Esophagus muscularis mucosa (tissue), 4 donors: ENCODE measurements around the gene KRTAP29-1. TPM values are rescaled to one million over a fixed set of nuclear protein-coding genes. Genes with fewer than 3 reads are reported as not detected.
"Not testable (repeated sequence)": the region's sequence is repeated elsewhere in the genome, so short reads cannot be mapped to it uniquely, and the experiment has no call there.

Experiments
- DNase-seq: peaks from one replicate; pipeline ENCODE4 v3.0.0-alpha.2; 2017; ENCODE audit errors: extremely low spot score
- H3K27ac ChIP-seq, 4 donors: fragments of 200-600 bp; sonication (generic); replicated peaks in 1 of 4; 1 replicate in 3 of 4; 2 replicates in 1 of 4; pipeline ENCODE4 v1.5.1; 2016 to 2019; ENCODE audit warnings: mild to moderate bottlenecking in 1 of 4
- H3K27me3 ChIP-seq, 4 donors: fragments of 200-600 bp; sonication (generic); one replicate each; pipeline versions ENCODE4 v1.5.1 to v1.6.0; 2016 to 2019
- H3K36me3 ChIP-seq, 4 donors: fragments of 200-600 bp; sonication (generic); one replicate each; pipeline ENCODE4 v1.5.1; 2016 to 2019
- H3K4me1 ChIP-seq, 4 donors: fragments of 200-600 bp; sonication (generic); one replicate each; pipeline ENCODE4 v1.5.1; 2016 to 2019
- H3K4me3 ChIP-seq, 4 donors: fragments of 200-600 bp; sonication (generic); 1 replicate in 2 of 4; 2 replicates in 2 of 4; pipeline ENCODE4 v1.5.1; 2016 to 2019; ENCODE audit warnings: mild to moderate bottlenecking in 4 of 4, moderate library complexity in 1 of 4
- H3K9me3 ChIP-seq, 4 donors: fragments of 200-600 bp; sonication (generic); 1 replicate in 3 of 4; 2 replicates in 1 of 4; pipeline ENCODE4 v1.5.1; 2016 to 2019
- CTCF ChIP-seq, 3 experiments: fragments of 200-600 bp in 2 of 3; fragments of 450-650 bp in 1 of 3; sonication (generic) in 2 of 3; IDR thresholded peaks; one replicate each; pipeline ENCODE4 v1.5.1; 2017 to 2019; ENCODE audit warnings: antibody characterized with exemption in 3 of 3, mild to moderate bottlenecking in 2 of 3, moderate library complexity in 1 of 3
- EP300 ChIP-seq: sonication (generic); formaldehyde crosslinking; IDR thresholded peaks from one replicate; pipeline ENCODE4 v1.6.1; 2017; ENCODE audit warnings: antibody characterized with exemption
- POLR2A ChIP-seq: fragments of 450-650 bp; IDR thresholded peaks from one replicate; pipeline ENCODE4 v1.6.1; 2017; ENCODE audit warnings: antibody characterized with exemption, moderate library complexity, mild to moderate bottlenecking, low read depth
- POLR2AphosphoS5 ChIP-seq, 2 donors: sonication (generic); formaldehyde crosslinking; IDR thresholded peaks; one replicate each; pipeline ENCODE4 v1.6.1; 2017; ENCODE audit warnings: antibody characterized with exemption in 2 of 2
- WGBS: methylation state at CpG from one replicate; pipeline ENCODE4 v1.1.5; 2018; 5-methylcytosine and 5-hydroxymethylcytosine counted together
- intact Hi-C: fragments of 100-400 bp; cut with DNase I; formaldehyde crosslinking; loops from one replicate; pipeline ENCODE4 v1.15.1; 2023
- total RNA-seq, 4 donors: library from RNA; depleted of rRNA; stranded (reverse); fragments of >200 nt; gene quantifications; one replicate each; pipeline versions ENCODE4 v1.1.0 to v1.2.1, GENCODE V29; 2016

Gene KRTAP29-1
- total RNA-seq = not detected

- H3K27ac ChIP-seq = no peak within 1 kb of the TSS
- TF ChIP-seq EP300 (no peak), POLR2AphosphoS5 (IDR thresholded peaks at IDR 0.05) (no peak), CTCF (IDR thresholded peaks at IDR 0.05) (no peak), POLR2A (no peak)
- no peaks in the 10 kb centered on the region for H3K9me3 ChIP-seq
- H3K4me3 ChIP-seq = no peak within 1 kb of the TSS
- H3K27me3 ChIP-seq = peaks cover 0 to 13% (median 0%) of the 10 kb centered on the region in 4 donors
- H3K4me1 ChIP-seq = peaks cover 0 to 4% (median 0%) of the 10 kb centered on the region in 4 donors
- no peak for DNase-seq
- H3K36me3 ChIP-seq = no peaks in the 10 kb centered on the region
- WGBS = 61% methylated on average over 10 of the region's 11 CpGs
- intact Hi-C loops = no loop called here
Measured at GRCh38 chr17:41301916-41302901, at the start of gene KRTAP29-1. Gene KRTAP29-1 (minus strand): TSS chr17:41302851. CDS start chr17:41302851, 0 bp downstream.

- no peaks in the 10 kb centered on the region for H3K27me3 ChIP-seq
- TF ChIP-seq EP300 (no peak), CTCF (IDR thresholded peaks at IDR 0.05) (no peak), POLR2A (no peak), POLR2AphosphoS5 (IDR thresholded peaks at IDR 0.05) (no peak)
- WGBS = 61% methylated on average over 2 of the region's 2 CpGs
Measured at GRCh38 chr17:41351177-41351576, 48.5 kb upstream of the KRTAP29-1 start.

GRCh38 chr17:41350381-41350878, 47.8 kb upstream of the KRTAP29-1 start, which contains the start of gene KRT33A:
Gene KRT33A (minus strand): TSS chr17:41350828. CDS start chr17:41350767, 61 bp downstream.
- H3K9me3 ChIP-seq, DNase-seq, H3K4me1 ChIP-seq, H3K4me3 ChIP-seq, intact Hi-C loops, H3K27ac ChIP-seq, H3K36me3 ChIP-seq, H3K27me3 ChIP-seq: not testable (repeated sequence)
- WGBS = 93% methylated on average over 16 of the region's 16 CpGs

More at GRCh38 chr17:41351177-41351576, 48.5 kb upstream of the KRTAP29-1 start:
- Histone ChIP-seq H3K4me1 (no peaks in the 10 kb centered on the region), H3K27ac (no peak overlapping the region), H3K4me3 (no peak overlapping the region), H3K36me3 (no peaks in the 10 kb centered on the region), H3K9me3 (no peaks in the 10 kb centered on the region)
- DNase-seq = no peak
- intact Hi-C loops = no loop called here

- Histone ChIP-seq H3K4me3 (no peak overlapping the region), H3K27me3 (no peaks in the 10 kb centered on the region), H3K36me3 (no peaks in the 10 kb centered on the region), H3K9me3 (no peaks in the 10 kb centered on the region), H3K27ac (no peak overlapping the region), H3K4me1 (no peaks in the 10 kb centered on the region)
- no peak for DNase-seq
- intact Hi-C loops = no loop called here
- WGBS = 77% methylated on average over 7 of the region's 7 CpGs
- TF ChIP-seq POLR2A (no peak), EP300 (no peak), CTCF (IDR thresholded peaks at IDR 0.05) (no peak), POLR2AphosphoS5 (IDR thresholded peaks at IDR 0.05) (no peak)
Measured at GRCh38 chr17:41347869-41348760, 45.5 kb upstream of the KRTAP29-1 start.

- DNase-seq, H3K4me3 ChIP-seq, H3K4me1 ChIP-seq, H3K36me3 ChIP-seq, H3K27me3 ChIP-seq, intact Hi-C loops, H3K9me3 ChIP-seq, H3K27ac ChIP-seq: not testable (repeated sequence)
- 72% methylated on average over 16 of the region's 16 CpGs for WGBS
Measured at GRCh38 chr17:41346421-41346820, 43.8 kb upstream of the KRTAP29-1 start.
